ENCODE measurements around the gene NPFFR1.

- TF ChIP-seq EZH2 (IDR thresholded peaks at IDR 0.05; ENCODE audit: borderline replicate concordance, low read depth, low read length, poor library complexity, severe bottlenecking) (no peak), CTCF (conservative IDR thresholded peaks at IDR 0.05; ENCODE audit: low read depth, low read length) (no peak)
These were observed 1.0 kb upstream of the NPFFR1 start for GRCh38 chr10:70284542-70285475.
